NB4 (cell line): ENCODE data around the gene CBX3.
A peak's percentile ranks its signal among the peaks of the same experiment; 100 is the strongest.

Experiments used
- DNase-seq: peaks from one replicate; pipeline ENCODE4 v3.0.0; 2010; ENCODE audit warnings: low read depth
- H3K4me3 ChIP-seq: one replicate; pipeline ENCODE4 v1.5.1; 2011; ENCODE audit warnings: mild to moderate bottlenecking, low read depth, low read length, moderate library complexity
- CTCF ChIP-seq: IDR thresholded peaks from one replicate; pipeline ENCODE4 v1.5.1; 2012; ENCODE audit warnings: low read depth, low read length
- MAX ChIP-seq: IDR thresholded peaks from 2 replicates; pipeline ENCODE4 v1.6.1; 2011; ENCODE audit warnings: low read depth, low read length
- MYC ChIP-seq: IDR thresholded peaks from 2 replicates; pipeline ENCODE4 v1.6.1; 2011; ENCODE audit warnings: low read depth, low read length
- POLR2A ChIP-seq: IDR thresholded peaks from 2 replicates; pipeline ENCODE4 v1.6.1; 2011; ENCODE audit warnings: mild to moderate bottlenecking; ENCODE audit not compliant: insufficient read length; ENCODE audit errors: extremely low read depth

Gene CBX3

GRCh38 chr7:26200444-26201246 lies 900 bp upstream of the CBX3 start, which contains the start of gene HNRNPA2B1:
TSS of gene HNRNPA2B1 (minus strand) at chr7:26200746. CDS start at chr7:26200577, 169 bp downstream.
- TF ChIP-seq MYC (peak; percentile 80), MAX (peak; percentile 61), POLR2A (peak; percentile 100), CTCF (no peak)
- DNase-seq: peak; percentile 99
- H3K4me3 ChIP-seq: peak within 1 kb of the TSS; percentile 94

- peak overlapping the region; percentile 94 for H3K4me3 ChIP-seq
- no peak for TF ChIP-seq POLR2A
- peak; percentile 53; the same call in 1 of the 2 replicates for TF ChIP-seq MYC
- no peak for TF ChIP-seq CTCF
- no peak; the same call in none of the 2 replicates for TF ChIP-seq MAX
- DNase-seq: peak; percentile 87
Observed at GRCh38 chr7:26202019-26202990, 760 bp downstream of the CBX3 start.

GRCh38 chr7:26203016-26203415 lies 1.5 kb downstream of the CBX3 start:
- TF ChIP-seq CTCF (no peak), MYC (no peak), MAX (no peak), POLR2A (no peak)
- no peak for DNase-seq
- H3K4me3 ChIP-seq: peak overlapping the region; percentile 94

- no peak for TF ChIP-seq CTCF
- TF ChIP-seq MYC: no peak
- no peak for TF ChIP-seq MAX
- no peak for TF ChIP-seq POLR2A
- DNase-seq: no peak
- no peak overlapping the region for H3K4me3 ChIP-seq
Observed at GRCh38 chr7:26208040-26208439, 6.5 kb downstream of the CBX3 start.

- no peak for DNase-seq
- TF ChIP-seq POLR2A (no peak), MYC (no peak), CTCF (no peak), MAX (no peak)
- no peak overlapping the region for H3K4me3 ChIP-seq
Observed at GRCh38 chr7:26212921-26213718, 11.6 kb downstream of the CBX3 start.
